Adipocyte (in vitro differentiated cells): Measurements from ENCODE around the gene IL19.
"Not testable (repeated sequence)": the region's sequence is repeated elsewhere in the genome, so short reads cannot be mapped to it uniquely, and the experiment has no call there.

ENCODE experiments used
- DNase-seq: peaks from one replicate; pipeline ENCODE4 v3.0.0-alpha.2; 2015; ENCODE audit warnings: low read depth
- H3K27me3 ChIP-seq: replicated peaks from 2 replicates; pipeline ENCODE4 v1.7.0; 2013; ENCODE audit warnings: mild to moderate bottlenecking, low read length, moderate library complexity; ENCODE audit not compliant: control insufficient read depth, insufficient read depth
- H3K36me3 ChIP-seq: 2 replicates; pipeline ENCODE4 v1.7.0; 2013; ENCODE audit warnings: low read length, mild to moderate bottlenecking, moderate library complexity; ENCODE audit not compliant: control insufficient read depth, insufficient read depth, severe bottlenecking
- H3K4me1 ChIP-seq: 2 replicates; pipeline ENCODE4 v1.7.0; 2013; ENCODE audit warnings: mild to moderate bottlenecking, low read length, moderate library complexity; ENCODE audit not compliant: control insufficient read depth, insufficient read depth
- H3K4me3 ChIP-seq: 2 replicates; pipeline ENCODE4 v1.7.0; 2013; ENCODE audit warnings: mild to moderate bottlenecking, low read length, moderate library complexity
- H3K9ac ChIP-seq: 2 replicates; pipeline ENCODE4 v1.7.0; 2013; ENCODE audit warnings: mild to moderate bottlenecking, low read length, moderate library complexity
- H3K9me3 ChIP-seq: 2 replicates; pipeline ENCODE4 v1.7.0; 2013; ENCODE audit warnings: mild to moderate bottlenecking, low read length, moderate library complexity; ENCODE audit not compliant: control insufficient read depth

Gene IL19

DNA sequence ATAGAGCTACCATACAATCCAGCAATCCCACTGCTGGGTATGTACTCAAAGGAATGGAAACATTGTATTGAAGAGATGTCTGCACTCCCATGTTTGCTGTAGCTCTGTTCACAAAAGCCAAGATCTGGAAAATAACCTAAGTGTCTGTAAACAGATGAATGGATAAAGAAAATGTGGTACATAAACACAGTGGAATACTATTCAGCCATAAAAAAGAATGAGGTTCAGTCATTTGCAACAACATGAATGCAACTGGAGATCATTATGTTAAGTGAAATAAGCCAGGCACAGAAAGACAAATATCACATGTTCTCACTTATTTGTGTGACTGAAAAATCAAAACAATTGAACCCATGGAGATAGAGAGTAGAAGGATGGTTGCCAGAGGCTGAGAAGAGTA is 83.1 kb downstream of the IL19 start:
- not testable (repeated sequence) for H3K9me3 ChIP-seq, H3K4me3 ChIP-seq, DNase-seq, H3K27me3 ChIP-seq, H3K36me3 ChIP-seq, H3K4me1 ChIP-seq, H3K9ac ChIP-seq

GRCh38 chr1:206854401-206855129 is 84.0 kb downstream of the IL19 start:
- H3K36me3 ChIP-seq = no peaks in the 10 kb centered on the region
- no peaks in the 10 kb centered on the region for H3K9me3 ChIP-seq

GRCh38 chr1:206855859-206856258 is 85.3 kb downstream of the IL19 start:
- Histone ChIP-seq H3K4me3 (no peak overlapping the region), H3K9me3 (no peaks in the 10 kb centered on the region), H3K27me3 (peaks cover 16% of the 10 kb centered on the region), H3K4me1 (peaks cover 4% of the 10 kb centered on the region), H3K36me3 (no peaks in the 10 kb centered on the region), H3K9ac (no peak overlapping the region)
- DNase-seq = no peak

More at GRCh38 chr1:206854401-206855129, 84.0 kb downstream of the IL19 start:
- H3K27me3 ChIP-seq = peaks cover 7% of the 10 kb centered on the region
- DNase-seq = no peak
- peaks cover 4% of the 10 kb centered on the region for H3K4me1 ChIP-seq
- H3K4me3 ChIP-seq = no peak overlapping the region
- H3K9ac ChIP-seq = no peak overlapping the region

- Histone ChIP-seq H3K9me3 (no peaks in the 10 kb centered on the region), H3K36me3 (no peaks in the 10 kb centered on the region)
- no peak for DNase-seq
Observed at GRCh38 chr1:206856674-206857464, 86.3 kb downstream of the IL19 start.

GRCh38 chr1:206859082-206859521 is 88.5 kb downstream of the IL19 start:
- Histone ChIP-seq H3K4me3 (no peak overlapping the region), H3K27me3 (peaks cover 22% of the 10 kb centered on the region), H3K4me1 (no peaks in the 10 kb centered on the region), H3K9me3 (no peaks in the 10 kb centered on the region), H3K36me3 (no peaks in the 10 kb centered on the region), H3K9ac (no peak overlapping the region)
- DNase-seq = no peak

More at GRCh38 chr1:206856674-206857464, 86.3 kb downstream of the IL19 start:
- no peaks in the 10 kb centered on the region for H3K4me1 ChIP-seq
- H3K9ac ChIP-seq = no peak overlapping the region
- H3K27me3 ChIP-seq = peaks cover 22% of the 10 kb centered on the region
- no peak overlapping the region for H3K4me3 ChIP-seq

DNA sequence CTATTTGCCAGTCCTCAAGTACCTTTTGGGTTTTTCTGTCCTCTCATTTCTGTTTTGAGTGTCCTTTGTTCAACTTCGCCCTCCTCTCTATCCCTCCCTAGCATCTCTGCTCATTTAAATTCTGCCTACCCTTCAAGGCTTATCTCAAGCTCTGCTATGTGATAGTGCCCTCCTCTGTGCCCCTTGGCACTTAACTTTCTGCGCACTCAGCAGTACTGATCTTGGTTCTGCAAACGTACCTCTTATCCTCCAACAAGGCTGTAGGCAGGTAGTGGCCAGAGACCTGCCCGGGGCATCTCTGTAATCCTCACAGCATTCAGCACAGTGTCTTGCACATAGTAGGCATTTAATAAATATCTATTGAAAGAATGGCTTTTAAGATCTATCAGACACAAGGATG is 89.6 kb downstream of the IL19 start:
- Histone ChIP-seq H3K4me1 (peaks cover 1% of the 10 kb centered on the region), H3K27me3 (peaks cover 22% of the 10 kb centered on the region), H3K4me3 (no peak overlapping the region), H3K36me3 (no peaks in the 10 kb centered on the region), H3K9me3 (no peaks in the 10 kb centered on the region), H3K9ac (no peak overlapping the region)
- no peak for DNase-seq

DNA sequence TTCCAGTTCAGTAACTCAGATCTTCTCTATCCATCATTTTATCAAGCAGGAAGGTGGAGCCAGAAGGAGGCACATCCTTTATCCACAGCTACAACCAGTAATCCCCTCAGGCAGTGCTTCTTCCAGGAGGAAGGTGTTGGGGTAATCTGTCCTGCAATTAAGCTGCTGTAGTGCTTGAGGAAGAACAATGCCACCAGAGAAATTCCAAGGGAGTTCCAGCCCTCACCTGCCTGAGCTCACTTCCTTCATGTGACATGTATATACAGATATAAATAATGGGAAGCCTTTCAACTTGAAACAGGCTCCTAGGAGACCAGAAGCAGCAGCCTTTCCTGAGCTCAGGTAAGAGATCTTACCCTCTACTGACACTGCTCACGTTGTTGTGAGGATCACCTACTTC is 92.7 kb downstream of the IL19 start:
- DNase-seq = no peak
- H3K9ac ChIP-seq = no peak overlapping the region
- no peaks in the 10 kb centered on the region for H3K36me3 ChIP-seq
- H3K9me3 ChIP-seq = no peaks in the 10 kb centered on the region
- H3K4me1 ChIP-seq = peaks cover 8% of the 10 kb centered on the region
- peaks cover 19% of the 10 kb centered on the region for H3K27me3 ChIP-seq
- no peak overlapping the region for H3K4me3 ChIP-seq

GRCh38 chr1:206864939-206865671 is 94.5 kb downstream of the IL19 start, which contains the start of gene IL20:
IL20 (plus strand) TSS chr1:206865623; CDS start chr1:206865853, 230 bp downstream.
- Histone ChIP-seq H3K9me3 (no peaks in the 10 kb centered on the region), H3K4me1 (peaks cover 8% of the 10 kb centered on the region), H3K27me3 (peaks cover 10% of the 10 kb centered on the region), H3K9ac (no peak within 1 kb of the TSS), H3K36me3 (no peaks in the 10 kb centered on the region), H3K4me3 (no peak within 1 kb of the TSS)
- DNase-seq = peak; percentile 91

DNA sequence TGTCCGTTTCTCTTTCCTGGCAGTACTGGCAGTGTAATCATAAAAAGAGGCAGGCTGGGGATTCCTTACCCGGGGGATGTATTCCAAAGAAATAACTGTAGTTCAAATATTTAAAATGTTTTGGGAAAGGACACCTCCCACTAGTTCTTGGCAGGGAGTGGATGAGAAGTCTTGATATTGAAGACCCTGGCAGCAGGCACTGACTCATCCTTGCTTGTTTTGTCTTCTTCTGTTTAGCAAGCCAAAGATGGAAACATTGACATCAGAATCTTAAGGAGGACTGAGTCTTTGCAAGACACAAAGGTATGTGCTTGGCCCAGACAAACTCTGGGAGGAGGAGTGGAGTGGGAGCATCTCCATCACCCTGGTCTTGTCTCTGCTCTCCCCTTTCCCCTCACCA is 95.5 kb downstream of the IL19 start:
- H3K36me3 ChIP-seq = no peaks in the 10 kb centered on the region

DNA sequence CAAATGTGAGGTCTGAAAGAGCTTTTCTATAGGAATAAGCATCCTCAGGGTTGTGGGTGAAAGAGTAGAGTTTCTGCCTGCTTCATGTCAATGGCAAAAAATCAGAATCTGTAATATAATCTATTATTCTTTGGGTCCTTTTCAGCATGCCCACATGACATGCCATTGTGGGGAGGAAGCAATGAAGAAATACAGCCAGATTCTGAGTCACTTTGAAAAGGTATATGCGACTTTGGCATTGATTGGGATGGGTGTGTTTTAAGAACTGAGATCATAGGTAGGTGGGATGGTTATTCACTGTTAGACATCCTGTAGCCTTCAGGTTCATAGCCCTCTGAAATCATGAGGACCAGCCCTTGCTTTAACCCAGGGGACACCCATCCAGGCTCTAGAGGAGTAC is 96.7 kb downstream of the IL19 start:
- H3K4me1 ChIP-seq = peaks cover 8% of the 10 kb centered on the region
- no peak overlapping the region for H3K9ac ChIP-seq
- DNase-seq = no peak
- no peak overlapping the region for H3K4me3 ChIP-seq
- H3K36me3 ChIP-seq = no peaks in the 10 kb centered on the region
- H3K27me3 ChIP-seq = no peaks in the 10 kb centered on the region
- H3K9me3 ChIP-seq = no peaks in the 10 kb centered on the region

More for the DNA sequence above, 95.5 kb downstream of the IL19 start:
- Histone ChIP-seq H3K27me3 (peaks cover 4% of the 10 kb centered on the region), H3K9ac (no peak overlapping the region), H3K4me1 (peaks cover 8% of the 10 kb centered on the region), H3K4me3 (no peak overlapping the region), H3K9me3 (no peaks in the 10 kb centered on the region)
- peak; percentile 8 for DNase-seq

GRCh38 chr1:206867716-206868115 is 97.1 kb downstream of the IL19 start:
- H3K27me3 ChIP-seq = no peaks in the 10 kb centered on the region
- peaks cover 8% of the 10 kb centered on the region for H3K4me1 ChIP-seq
- H3K36me3 ChIP-seq = no peaks in the 10 kb centered on the region
- no peak overlapping the region for H3K4me3 ChIP-seq
- H3K9me3 ChIP-seq = no peaks in the 10 kb centered on the region
- DNase-seq = no peak
- H3K9ac ChIP-seq = no peak overlapping the region
